ENCODE results near the gene HS6ST3.

DNA sequence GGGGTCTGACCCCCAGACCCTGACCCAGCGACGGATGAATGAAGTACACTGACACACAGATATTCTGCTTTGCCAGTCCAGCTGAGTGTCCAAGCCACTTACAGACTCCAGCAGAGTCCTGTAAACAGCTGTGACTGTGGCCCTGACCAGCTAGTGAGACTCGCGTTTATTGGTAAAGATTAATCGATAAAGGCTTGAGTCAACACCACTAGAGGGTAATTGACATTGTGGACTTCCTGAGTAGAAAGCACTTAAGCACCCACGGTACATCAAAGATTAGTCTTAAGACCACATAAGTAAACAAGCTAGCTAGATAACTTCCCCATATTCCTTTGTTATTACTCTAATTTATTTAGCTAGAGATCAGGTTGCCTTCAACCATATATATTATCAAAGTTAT lies 758.4 kb downstream of the HS6ST3 start:
- TF ChIP-seq, protein P1, sequence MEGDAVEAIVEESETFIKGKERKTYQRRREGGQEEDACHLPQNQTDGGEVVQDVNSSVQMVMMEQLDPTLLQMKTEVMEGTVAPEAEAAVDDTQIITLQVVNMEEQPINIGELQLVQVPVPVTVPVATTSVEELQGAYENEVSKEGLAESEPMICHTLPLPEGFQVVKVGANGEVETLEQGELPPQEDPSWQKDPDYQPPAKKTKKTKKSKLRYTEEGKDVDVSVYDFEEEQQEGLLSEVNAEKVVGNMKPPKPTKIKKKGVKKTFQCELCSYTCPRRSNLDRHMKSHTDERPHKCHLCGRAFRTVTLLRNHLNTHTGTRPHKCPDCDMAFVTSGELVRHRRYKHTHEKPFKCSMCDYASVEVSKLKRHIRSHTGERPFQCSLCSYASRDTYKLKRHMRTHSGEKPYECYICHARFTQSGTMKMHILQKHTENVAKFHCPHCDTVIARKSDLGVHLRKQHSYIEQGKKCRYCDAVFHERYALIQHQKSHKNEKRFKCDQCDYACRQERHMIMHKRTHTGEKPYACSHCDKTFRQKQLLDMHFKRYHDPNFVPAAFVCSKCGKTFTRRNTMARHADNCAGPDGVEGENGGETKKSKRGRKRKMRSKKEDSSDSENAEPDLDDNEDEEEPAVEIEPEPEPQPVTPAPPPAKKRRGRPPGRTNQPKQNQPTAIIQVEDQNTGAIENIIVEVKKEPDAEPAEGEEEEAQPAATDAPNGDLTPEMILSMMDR (IDR thresholded peaks at IDR 0.05 in 4 of 5, conservative IDR thresholded peaks at IDR 0.05 in 1 of 5) = no peak
- TF ChIP-seq POLR2A (IDR thresholded peaks at IDR 0.05) = no peak
